ENCODE data around the gene CDC42BPG.

- TF ChIP-seq CTCF (IDR thresholded peaks at IDR 0.05; ENCODE audit: low read depth, low read length, poor library complexity, severe bottlenecking) (peak; percentile 95), EZH2phosphoT487 (IDR thresholded peaks at IDR 0.05; ENCODE audit: borderline replicate concordance, low read length) (no peak)
Observed at GRCh38 chr11:64846998-64847666, 2.7 kb upstream of the CDC42BPG start.
